K562 (cell line): ENCODE data around the gene CRCP. TPM values are rescaled to one million over a fixed set of nuclear protein-coding genes. Genes with fewer than 3 reads are reported as not detected.

Experiments
- ATAC-seq: fragments of 200-7000 bp; cut with Tn5 transposase; 3 replicates; pipeline ENCODE4 v1.9.1; 2020; ENCODE audit warnings: moderate library complexity
- BruUV-seq: library from RNA; stranded (reverse); fragments of 400-500 nt; replicated peaks from 2 replicates; lab custom pipeline; 2021; lab: Mats Ljungman, UMichigan
- CTCF ChIA-PET: fragments of 300-600 bp; formaldehyde crosslinking; extraction: SDS; loops from one replicate; lab custom pipeline; 2021; ENCODE audit warnings: low intra/inter-chr PET ratio; lab: Yijun Ruan, JAX
- POLR2A ChIA-PET: fragments of 300-600, 350-650 bp; sonication (Branson Sonifier 250); formaldehyde crosslinking; extraction: SDS; loops from one replicate; lab custom pipeline; 2021; ENCODE audit warnings: antibody characterized with exemption, inconsistent platforms; lab: Yijun Ruan, JAX
- DNase-seq, 4 experiments: peaks; one replicate each; pipeline versions ENCODE4 v3.0.0 to v3.0.0-alpha.2; 2011 to 2018; ENCODE audit warnings: low spot score in 3 of 4, mixed read lengths in 3 of 4; ENCODE audit errors: extremely low read depth in 1 of 4
- FAIRE-seq: peaks from 2 replicates; lab custom pipeline; 2011; peaks lifted over from hg19 to GRCh38; lab: Jason Lieb, UNC
- H2AFZ ChIP-seq: 2 replicates; pipeline ENCODE4 v1.6.0; 2011; ENCODE audit warnings: low read depth, low read length, control low read depth, inconsistent platforms
- H3K27ac ChIP-seq: fragments of 200-600 bp; 3 replicates; pipeline ENCODE4 v1.8.0; 2011; ENCODE audit warnings: low read depth, mild to moderate bottlenecking, control low read depth, inconsistent platforms, low read length, moderate library complexity, mixed read lengths; ENCODE audit errors: extremely low read depth
- H3K27me3 ChIP-seq, 2 experiments: fragments of 300-600 bp in 1 of 2; 2 replicates in 1 of 2; 3 replicates in 1 of 2; pipeline versions ENCODE4 v1.6.0 to v1.8.0; 2011; ENCODE audit warnings: inconsistent platforms in 2 of 2, low read length in 2 of 2, mild to moderate bottlenecking in 1 of 2, mixed read lengths in 1 of 2, moderate library complexity in 1 of 2; ENCODE audit not compliant: control insufficient read depth in 2 of 2, insufficient read depth in 2 of 2
- H3K36me3 ChIP-seq: fragments of 300-600 bp; 3 replicates; pipeline ENCODE4 v1.8.0; 2011; ENCODE audit warnings: mild to moderate bottlenecking, low read length, inconsistent platforms; ENCODE audit not compliant: control insufficient read depth, insufficient read depth
- H3K4me1 ChIP-seq, 2 experiments: fragments of 200-600 bp in 1 of 2; replicated peaks in 1 of 2; 2 replicates in 1 of 2; 3 replicates in 1 of 2; pipeline versions ENCODE4 v1.5.1 to v1.8.0; 2011; ENCODE audit warnings: inconsistent platforms in 2 of 2, low read length in 2 of 2, mild to moderate bottlenecking in 1 of 2, mixed read lengths in 1 of 2, moderate library complexity in 1 of 2; ENCODE audit not compliant: control insufficient read depth in 2 of 2, insufficient read depth in 2 of 2
- H3K4me2 ChIP-seq: 2 replicates; pipeline ENCODE4 v1.6.1; 2011; ENCODE audit warnings: low read length, control low read depth, inconsistent platforms, mixed read lengths; ENCODE audit not compliant: insufficient read depth
- H3K4me3 ChIP-seq: fragments of 200-600 bp; sonication (generic), shearing (Covaris generic); 2 replicates; pipeline ENCODE4 v1.5.1; 2016; ENCODE audit warnings: control low read depth, inconsistent platforms
- H3K79me2 ChIP-seq: fragments of 200-600 bp; 3 replicates; pipeline ENCODE4 v1.8.0; 2011; ENCODE audit warnings: low read length, inconsistent platforms; ENCODE audit not compliant: control insufficient read depth, insufficient read depth
- H3K9ac ChIP-seq, 2 experiments: 2 replicates each; pipeline versions ENCODE4 v1.6.0 to v1.6.1; 2011; ENCODE audit warnings: low read depth in 2 of 2, low read length in 2 of 2, control low read depth in 1 of 2, inconsistent platforms in 1 of 2, mild to moderate bottlenecking in 1 of 2, mixed read lengths in 1 of 2; ENCODE audit not compliant: insufficient read depth in 1 of 2
- H3K9me1 ChIP-seq: one replicate; pipeline ENCODE4 v1.6.0; 2011; ENCODE audit warnings: inconsistent platforms, mild to moderate bottlenecking, low read length, moderate library complexity; ENCODE audit not compliant: control insufficient read depth, insufficient read depth
- H3K9me3 ChIP-seq: replicated peaks from 2 replicates; pipeline ENCODE4 v1.5.1; 2011; ENCODE audit warnings: low read depth, low read length, inconsistent platforms; ENCODE audit not compliant: control insufficient read depth, insufficient read depth
- H4K20me1 ChIP-seq: replicated peaks from 2 replicates; pipeline ENCODE4 v1.6.1; 2011; ENCODE audit warnings: low read length, inconsistent platforms, mixed read lengths; ENCODE audit not compliant: control insufficient read depth, insufficient read depth
- BACH1 ChIP-seq: fragments of 200-800 bp; sonication (Bioruptor generic); IDR thresholded peaks from 2 replicates; pipeline ENCODE4 v1.6.1; 2016; ENCODE audit warnings: missing genetic modification characterization, missing compliant biosample characterization
- DMBX1 ChIP-seq: fragments of 250-450 bp; sonication (Bioruptor Pico); IDR thresholded peaks from 2 replicates; pipeline ENCODE4 v1.8.0; 2022; ENCODE audit warnings: inconsistent platforms, mild to moderate bottlenecking, moderate library complexity, borderline replicate concordance
- DPF2 ChIP-seq: fragments of 450-650 bp; IDR thresholded peaks from 2 replicates; pipeline ENCODE4 v1.6.1; 2016
- MBD1 ChIP-seq: fragments of 250-450 bp; sonication (Bioruptor Pico); IDR thresholded peaks from 2 replicates; pipeline ENCODE4 v1.8.0; 2022; ENCODE audit warnings: inconsistent platforms
- NCOA4 ChIP-seq: fragments of 450-650 bp; IDR thresholded peaks from 2 replicates; pipeline ENCODE4 v1.6.1; 2018; ENCODE audit warnings: mild to moderate bottlenecking; ENCODE audit not compliant: partially characterized antibody
- SP1 ChIP-seq: sonication (generic); formaldehyde crosslinking; IDR thresholded peaks from 2 replicates; pipeline ENCODE4 v1.8.1; 2022; ENCODE audit warnings: mild to moderate bottlenecking, missing genetic modification reagents
- TBL1XR1 ChIP-seq, 2 experiments: IDR thresholded peaks; 2 replicates each; pipeline ENCODE4 v1.6.1; 2012; ENCODE audit warnings: improper control_type of control experiment in 2 of 2, low read length in 2 of 2, mild to moderate bottlenecking in 1 of 2
- WHSC1 ChIP-seq: IDR thresholded peaks from one replicate; pipeline ENCODE4 v1.6.1; 2012; ENCODE audit warnings: low read length, control low read depth, inconsistent platforms
- XRCC5 ChIP-seq: fragments of 200-400 bp; formaldehyde crosslinking; IDR thresholded peaks from 2 replicates; pipeline ENCODE4 v1.6.1; 2017; ENCODE audit warnings: low read depth, mild to moderate bottlenecking, low read length
- ZNF384 ChIP-seq: IDR thresholded peaks from 2 replicates; pipeline ENCODE4 v1.6.1; 2012; ENCODE audit warnings: low read depth, low read length, improper control_type of control experiment
- ZNF583 ChIP-seq: fragments of 250-450 bp; sonication (Bioruptor Pico); IDR thresholded peaks from 2 replicates; pipeline ENCODE4 v1.4.0; 2020
- ZNF785 ChIP-seq: fragments of 250-450 bp; sonication (Bioruptor Pico); IDR thresholded peaks from 2 replicates; pipeline ENCODE4 v1.4.0; 2020; ENCODE audit warnings: mild to moderate bottlenecking
- WGBS: fragments of 100-300 bp; shearing (Covaris generic); methylation state at CpG from one replicate; pipeline ENCODE4 v1.1.6; 2016; ENCODE audit warnings: low coverage, mixed read lengths; ENCODE audit not compliant: insufficient coverage; ENCODE audit errors: missing lambda C conversion rate; 5-methylcytosine and 5-hydroxymethylcytosine counted together
- in situ Hi-C: fragments of 300-500 bp; cut with MboI; formaldehyde crosslinking; loops from 4 replicates; pipeline ENCODE4 v1.15.0; 2018; ENCODE audit warnings: inconsistent platforms, mixed read lengths
- intact Hi-C: fragments of 100-400 bp; cut with micrococcal nuclease; formaldehyde crosslinking; loops from 2 replicates; pipeline ENCODE4 v1.14.2; 2022
- polyA plus RNA-seq, 8 experiments: library from polyadenylated mRNA; depleted of rRNA in 4 of 8; stranded (reverse) in 5 of 8; unstranded in 3 of 8; fragments of >200 nt; fragmentation: Nextera tagmentation in 2 of 8; fragmentation: Illumina TruSeq in 1 of 8; extraction: Ambion mirVana in 2 of 8; extraction: Trizol in 1 of 8; gene quantifications; 2 replicates each; pipeline versions ENCODE4 v1.2.1 to v1.2.3, GENCODE V29; 2011 to 2014; ENCODE audit warnings: inconsistent platforms in 1 of 8, missing spikeins in 1 of 8
- total RNA-seq, 7 experiments: library from RNA; depleted of rRNA in 6 of 7; stranded (reverse); fragments of >200 nt in 6 of 7; fragmentation: Illumina TruSeq in 2 of 7; extraction: Trizol in 2 of 7; gene quantifications; 2 replicates each; pipeline versions ENCODE4 v1.2.1 to v1.2.3, GENCODE V29; 2011 to 2021; ENCODE audit warnings: low replicate concordance in 1 of 7
- TF ChIP-seq, protein P1 (sequence below): IDR thresholded peaks from 2 replicates; pipeline ENCODE4 v1.6.1; 2014; ENCODE audit warnings: antibody characterized with exemption
- TF ChIP-seq, protein P2 (sequence below), 2 experiments: fragments of 450-650 bp; conservative IDR thresholded peaks; 2 replicates each; pipeline ENCODE4 v1.6.1; 2017; ENCODE audit warnings: mild to moderate bottlenecking in 2 of 2, moderate library complexity in 2 of 2

The CRCP gene
- total and polyA plus RNA-seq, 9 of the 15 experiments (the other 6 are each of a cell fraction or from before 2014, with no cell fraction given), result 22.1 to 58.3 (median 43.4) TPM

DNA sequence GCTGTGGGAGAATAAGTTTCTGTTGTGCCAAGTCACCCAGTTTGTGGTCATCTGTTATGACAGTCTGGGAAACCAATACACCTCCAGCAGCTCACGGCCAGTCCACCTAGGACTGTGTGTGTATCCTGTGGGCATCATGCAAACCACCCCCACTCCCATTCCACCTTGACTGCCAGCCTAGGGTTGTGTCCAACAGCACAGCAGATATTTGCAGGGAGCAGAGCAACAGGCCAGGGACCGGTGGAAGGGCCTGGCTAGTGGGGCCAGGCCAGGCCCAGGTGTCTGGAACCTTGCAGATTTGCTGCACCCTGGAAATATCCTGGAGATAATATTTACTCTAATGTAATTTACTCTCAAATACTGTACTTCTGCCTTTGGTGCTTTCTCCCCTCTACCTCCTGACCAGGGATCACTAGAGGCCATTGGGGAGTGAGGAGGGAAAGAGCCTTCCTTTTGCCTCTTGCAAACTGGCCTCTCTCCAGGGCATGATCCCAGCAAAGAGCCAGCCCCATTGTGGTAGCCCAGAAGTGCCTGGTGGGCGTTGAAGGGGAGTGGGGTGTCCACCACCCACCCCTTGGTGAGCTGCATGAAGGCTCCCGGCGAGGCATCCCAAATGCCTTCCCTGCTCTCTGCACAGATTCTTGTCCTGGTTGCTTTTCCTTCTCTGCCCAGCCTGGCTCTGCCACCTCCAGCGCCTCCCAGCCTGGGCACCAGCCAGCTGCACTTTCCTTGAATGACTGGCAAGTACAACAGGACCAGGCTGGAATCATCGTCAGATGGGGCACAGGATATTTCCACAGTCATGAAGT lies 75.3 kb downstream of the CRCP start:
- no peak for FAIRE-seq

More for the DNA sequence above, 75.3 kb downstream of the CRCP start:
- no peak overlapping the region for H3K9ac ChIP-seq
- peaks cover 8 to 22% of the 10 kb centered on the region in 2 experiments; a peak in 4 of 5 replicates for H3K27me3 ChIP-seq
- DNase-seq, result no peak
- no peak overlapping the region for H3K27ac ChIP-seq
- H2AFZ ChIP-seq, result no peak overlapping the region
- POLR2A ChIA-PET, result no interaction called here
- no peaks in the 10 kb centered on the region for H4K20me1 ChIP-seq
- no peaks in the 10 kb centered on the region for H3K9me1 ChIP-seq
- no peak for TF ChIP-seq ZNF785
- no peak for TF ChIP-seq NCOA4
- TF ChIP-seq, protein P1, sequence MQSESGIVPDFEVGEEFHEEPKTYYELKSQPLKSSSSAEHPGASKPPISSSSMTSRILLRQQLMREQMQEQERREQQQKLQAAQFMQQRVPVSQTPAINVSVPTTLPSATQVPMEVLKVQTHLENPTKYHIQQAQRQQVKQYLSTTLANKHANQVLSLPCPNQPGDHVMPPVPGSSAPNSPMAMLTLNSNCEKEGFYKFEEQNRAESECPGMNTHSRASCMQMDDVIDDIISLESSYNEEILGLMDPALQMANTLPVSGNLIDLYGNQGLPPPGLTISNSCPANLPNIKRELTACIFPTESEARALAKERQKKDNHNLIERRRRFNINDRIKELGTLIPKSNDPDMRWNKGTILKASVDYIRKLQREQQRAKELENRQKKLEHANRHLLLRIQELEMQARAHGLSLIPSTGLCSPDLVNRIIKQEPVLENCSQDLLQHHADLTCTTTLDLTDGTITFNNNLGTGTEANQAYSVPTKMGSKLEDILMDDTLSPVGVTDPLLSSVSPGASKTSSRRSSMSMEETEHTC, result no peak
- TF ChIP-seq SP1, result no peak
- no peak for TF ChIP-seq DMBX1
- no peak for TF ChIP-seq DPF2
- TF ChIP-seq, protein P2, sequence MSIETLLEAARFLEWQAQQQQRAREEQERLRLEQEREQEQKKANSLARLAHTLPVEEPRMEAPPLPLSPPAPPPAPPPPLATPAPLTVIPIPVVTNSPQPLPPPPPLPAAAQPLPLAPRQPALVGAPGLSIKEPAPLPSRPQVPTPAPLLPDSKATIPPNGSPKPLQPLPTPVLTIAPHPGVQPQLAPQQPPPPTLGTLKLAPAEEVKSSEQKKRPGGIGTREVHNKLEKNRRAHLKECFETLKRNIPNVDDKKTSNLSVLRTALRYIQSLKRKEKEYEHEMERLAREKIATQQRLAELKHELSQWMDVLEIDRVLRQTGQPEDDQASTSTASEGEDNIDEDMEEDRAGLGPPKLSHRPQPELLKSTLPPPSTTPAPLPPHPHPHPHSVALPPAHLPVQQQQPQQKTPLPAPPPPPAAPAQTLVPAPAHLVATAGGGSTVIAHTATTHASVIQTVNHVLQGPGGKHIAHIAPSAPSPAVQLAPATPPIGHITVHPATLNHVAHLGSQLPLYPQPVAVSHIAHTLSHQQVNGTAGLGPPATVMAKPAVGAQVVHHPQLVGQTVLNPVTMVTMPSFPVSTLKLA (conservative IDR thresholded peaks at IDR 0.05), result no peak
- no peak for TF ChIP-seq MBD1
- TF ChIP-seq BACH1 (tag), result no peak
- no peak for TF ChIP-seq XRCC5
- no peak for TF ChIP-seq ZNF384
- no peak for TF ChIP-seq ZNF583 (CRISPR knock-in tag)
- no peak for TF ChIP-seq TBL1XR1 (IDR thresholded peaks at IDR 0.05; ENCODE audit: low read length in 2 of 2)
- no peak for TF ChIP-seq WHSC1
- peaks cover 3% of the 10 kb centered on the region; the same call in 1 of the 2 replicates for H3K9me3 ChIP-seq
- H3K36me3 ChIP-seq, result no peaks in the 10 kb centered on the region
- no peak overlapping the region for H3K4me3 ChIP-seq
- no peak; the same call in 2 of the 3 replicates for ATAC-seq
- CTCF ChIA-PET, result no interaction called here
- no TSS peak for BruUV-seq
- WGBS, result 0% methylated on average over 7 of the region's 7 CpGs
- H3K4me1 ChIP-seq, result no peaks in the 10 kb centered on the region
- H3K79me2 ChIP-seq, result no peaks in the 10 kb centered on the region
- in situ Hi-C loops (no loop called here), intact Hi-C loops (no loop called here)
- H3K4me2 ChIP-seq, result no peak overlapping the region
